Measurements from ENCODE around the gene BLNK.
A peak's percentile ranks its signal among the peaks of the same experiment; 100 is the strongest.

BLNK gene

GRCh38 chr10:96289218-96289910, 18.0 kb upstream of the BLNK start:
- DNase-seq (ENCODE audit: extremely low spot score) = no peak
- CTCF ChIA-PET = no interaction called here
- POLR2A ChIA-PET = no interaction called here
- TF ChIP-seq, protein P1, sequence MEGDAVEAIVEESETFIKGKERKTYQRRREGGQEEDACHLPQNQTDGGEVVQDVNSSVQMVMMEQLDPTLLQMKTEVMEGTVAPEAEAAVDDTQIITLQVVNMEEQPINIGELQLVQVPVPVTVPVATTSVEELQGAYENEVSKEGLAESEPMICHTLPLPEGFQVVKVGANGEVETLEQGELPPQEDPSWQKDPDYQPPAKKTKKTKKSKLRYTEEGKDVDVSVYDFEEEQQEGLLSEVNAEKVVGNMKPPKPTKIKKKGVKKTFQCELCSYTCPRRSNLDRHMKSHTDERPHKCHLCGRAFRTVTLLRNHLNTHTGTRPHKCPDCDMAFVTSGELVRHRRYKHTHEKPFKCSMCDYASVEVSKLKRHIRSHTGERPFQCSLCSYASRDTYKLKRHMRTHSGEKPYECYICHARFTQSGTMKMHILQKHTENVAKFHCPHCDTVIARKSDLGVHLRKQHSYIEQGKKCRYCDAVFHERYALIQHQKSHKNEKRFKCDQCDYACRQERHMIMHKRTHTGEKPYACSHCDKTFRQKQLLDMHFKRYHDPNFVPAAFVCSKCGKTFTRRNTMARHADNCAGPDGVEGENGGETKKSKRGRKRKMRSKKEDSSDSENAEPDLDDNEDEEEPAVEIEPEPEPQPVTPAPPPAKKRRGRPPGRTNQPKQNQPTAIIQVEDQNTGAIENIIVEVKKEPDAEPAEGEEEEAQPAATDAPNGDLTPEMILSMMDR (IDR thresholded peaks at IDR 0.05; ENCODE audit: control extremely low read depth, extremely low read depth, low read depth, missing control alignments) = no peak

- POLR2A ChIA-PET = no interaction called here
- peak; percentile 65 for DNase-seq (ENCODE audit: extremely low spot score)
- CTCF ChIA-PET = interaction anchor here (1.1 to 5.3 kb wide), 9 partner anchors 12 to 271 kb away, joined by 3 to 49 read pairs (median 7); partner anchors contain the start of genes BLNK and DNTT
- TF ChIP-seq, protein P1 (IDR thresholded peaks at IDR 0.05; ENCODE audit: control extremely low read depth, extremely low read depth, low read depth, missing control alignments) = no peak
These were observed 16.8 kb upstream of the BLNK start for GRCh38 chr10:96288151-96288621.

- ChIA-PET POLR2A (no interaction called here), CTCF (interaction anchor here (1.1 to 5.3 kb wide), 11 partner anchors 10 to 270 kb away, joined by 3 to 49 read pairs (median 5); partner anchors contain the start of genes BLNK and DNTT)
- TF ChIP-seq, protein P1 (IDR thresholded peaks at IDR 0.05; ENCODE audit: control extremely low read depth, extremely low read depth, low read depth, missing control alignments) = no peak
- peak; percentile 46 for DNase-seq (ENCODE audit: extremely low spot score)
These were observed 16.2 kb upstream of the BLNK start for GRCh38 chr10:96287392-96288105.

- TF ChIP-seq, protein P1 (IDR thresholded peaks at IDR 0.05; ENCODE audit: control extremely low read depth, extremely low read depth, low read depth, missing control alignments) = no peak
- POLR2A ChIA-PET = no interaction called here
- CTCF ChIA-PET = interaction anchor here (1.3 to 5.3 kb wide), 4 partner anchors 9 to 55 kb away, joined by 3 to 49 read pairs (median 8); no protein-coding TSS in a partner anchor
- no peak for DNase-seq (ENCODE audit: extremely low spot score)
These were observed 14.0 kb upstream of the BLNK start for GRCh38 chr10:96285331-96285752.

DNA sequence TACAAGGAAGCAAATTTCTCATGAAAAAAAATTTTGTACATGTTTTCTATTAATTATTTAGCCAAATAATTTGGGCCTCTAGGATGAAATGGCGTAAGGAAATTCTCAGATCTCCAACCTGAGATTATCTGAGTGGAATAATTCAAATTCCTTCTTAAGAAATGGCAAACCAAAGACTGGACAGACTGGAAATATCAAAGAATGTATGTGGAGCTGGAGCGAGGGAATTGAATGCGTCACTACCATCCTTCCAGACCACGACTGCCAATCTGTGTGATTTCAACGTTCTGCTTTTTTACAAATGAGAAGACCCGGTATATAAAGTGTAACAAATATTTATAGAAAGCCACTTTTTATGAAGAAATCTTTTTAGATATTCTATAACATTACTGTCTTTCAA, 12.4 kb upstream of the BLNK start:
- ChIA-PET CTCF (interaction anchor here (1.0 to 5.3 kb wide), 2 partner anchors 22 to 53 kb away, joined by 3 to 49 read pairs; no protein-coding TSS in a partner anchor), POLR2A (no interaction called here)
- no peak for DNase-seq (ENCODE audit: extremely low spot score)
- TF ChIP-seq, protein P1 (IDR thresholded peaks at IDR 0.05; ENCODE audit: control extremely low read depth, extremely low read depth, low read depth, missing control alignments) = no peak

DNA sequence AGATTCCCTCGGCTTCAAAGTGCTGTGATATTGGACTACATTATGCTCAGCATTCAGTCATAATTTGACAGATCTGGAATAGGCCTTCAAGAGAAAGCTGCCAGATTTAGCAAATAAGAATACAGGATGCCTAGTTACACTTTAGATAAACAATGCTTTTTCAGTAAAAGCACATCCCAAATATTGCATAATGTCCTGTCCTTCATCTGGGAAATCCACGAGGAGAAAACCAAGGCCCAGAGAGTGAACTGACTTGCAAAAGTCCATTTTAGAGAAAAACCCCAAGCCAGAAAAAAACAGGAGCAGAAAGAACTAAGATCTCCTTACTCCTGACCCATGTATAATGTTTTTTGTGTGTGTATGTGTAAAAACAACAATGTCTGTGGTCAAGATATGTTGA, 12.0 kb upstream of the BLNK start:
- ChIA-PET POLR2A (no interaction called here), CTCF (interaction anchor here (1.0 to 5.3 kb wide), 2 partner anchors 22 to 53 kb away, joined by 3 to 49 read pairs; no protein-coding TSS in a partner anchor)
- TF ChIP-seq, protein P1 (IDR thresholded peaks at IDR 0.05; ENCODE audit: control extremely low read depth, extremely low read depth, low read depth, missing control alignments) = no peak
- no peak for DNase-seq (ENCODE audit: extremely low spot score)

Measured in GM10248 (cell line).